Stimulated activated CD8-positive, alpha-beta memory T cell treated with anti-CD3 and anti-CD28 coated beads, Interleukin-2, amount 100 ng/mL, for 1 hour (primary cell): ENCODE results near the gene YY1AP1.
A peak's percentile ranks its signal among the peaks of the same experiment; 100 is the strongest.
"Not testable (repeated sequence)": the region's sequence is repeated elsewhere in the genome, so short reads cannot be mapped to it uniquely, and the experiment has no call there.

Source experiments
- DNase-seq, 2 donors: peaks; one replicate each; pipeline ENCODE4 v3.0.0-alpha.2; 2020; ENCODE audit warnings: low read depth in 2 of 2

YY1AP1 gene

DNA sequence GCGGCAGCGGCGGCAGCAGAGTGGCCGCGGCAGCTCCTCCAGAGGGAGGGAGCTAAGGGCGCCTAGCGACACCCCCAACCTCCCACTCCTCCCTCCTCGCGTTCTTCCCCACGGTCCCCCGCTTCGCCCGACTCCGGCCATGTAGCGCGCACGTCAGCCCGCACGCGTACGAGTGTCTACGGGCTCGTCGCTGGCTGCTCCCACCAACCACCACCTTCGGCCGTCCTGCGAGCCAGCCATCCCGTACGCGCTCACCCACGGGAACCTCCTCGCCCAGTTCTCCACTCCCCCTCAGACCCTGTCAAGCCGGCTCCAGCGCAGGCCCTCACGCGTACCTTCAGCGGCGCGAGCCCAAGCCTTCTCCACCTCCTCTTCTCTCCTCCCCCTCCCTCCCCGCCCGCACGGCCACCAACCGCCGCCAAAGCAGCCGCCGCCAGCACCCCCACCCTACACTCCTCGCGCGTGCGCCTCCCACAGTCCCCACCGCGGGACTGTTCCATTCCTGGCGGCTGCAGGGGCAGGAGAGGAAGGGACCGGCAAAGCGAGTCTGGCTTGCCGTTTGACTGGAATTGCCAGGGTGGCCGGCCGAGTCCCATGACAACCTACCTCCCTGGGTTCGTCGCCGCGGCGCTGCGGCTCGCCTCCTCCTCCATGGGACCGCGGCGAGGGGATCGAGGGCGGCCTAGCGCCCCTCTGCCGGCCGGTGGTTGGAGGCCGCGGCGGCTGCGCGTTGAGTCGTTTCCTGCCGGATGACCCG lies at the start of gene YY1AP1:
TSS of gene YY1AP1 (minus strand) at position 451 of the 757 bp plus-strand sequence. CDS start 8,338 bp downstream, outside the sequence.
- peak; percentile 71 to 85 for DNase-seq

- no peak for DNase-seq
Observed at GRCh38 chr1:155729031-155729898, 40.7 kb upstream of the YY1AP1 start.

DNA sequence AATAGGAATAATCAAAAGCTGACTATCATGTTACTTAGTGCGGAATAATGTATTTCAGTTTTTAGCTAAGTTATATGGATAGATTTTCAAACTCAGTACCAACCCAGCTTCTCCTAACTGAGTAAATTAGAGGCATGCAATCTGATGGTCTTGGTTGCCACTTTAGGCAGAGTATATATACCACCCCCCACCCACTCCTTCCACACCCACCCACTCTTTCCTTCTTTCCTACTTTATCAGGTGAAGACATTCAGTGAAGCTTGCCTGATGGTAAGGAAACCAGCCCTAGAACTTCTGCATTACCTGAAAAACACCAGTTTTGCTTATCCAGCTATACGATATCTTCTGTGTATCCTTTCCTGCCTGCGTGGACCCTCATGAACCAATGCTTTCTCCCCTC lies 36.6 kb upstream of the YY1AP1 start:
- no peak for DNase-seq

DNA sequence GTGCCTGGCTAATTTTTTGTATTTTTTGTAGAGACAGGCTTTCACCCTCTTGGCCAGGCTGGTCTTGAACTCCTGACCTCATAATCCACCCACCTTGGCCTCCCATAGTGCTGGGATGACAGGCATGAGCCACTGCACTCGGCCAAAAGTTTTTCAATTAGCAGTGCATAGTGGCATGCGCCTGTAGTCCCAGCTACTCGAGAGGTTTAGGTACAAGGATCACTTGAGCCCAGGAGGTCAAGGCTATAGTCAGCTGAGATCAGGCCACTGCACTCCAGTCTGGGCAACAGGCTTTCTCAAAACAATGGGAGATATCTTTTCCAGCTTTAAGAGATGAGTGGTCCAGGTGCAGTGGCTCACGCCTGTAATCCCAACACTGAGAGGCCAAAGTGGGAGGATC lies 31.1 kb upstream of the YY1AP1 start:
- no peak for DNase-seq

- DNase-seq: not testable (repeated sequence)
Observed at GRCh38 chr1:155718524-155719115, 30.0 kb upstream of the YY1AP1 start.

GRCh38 chr1:155717041-155717440 lies 28.5 kb upstream of the YY1AP1 start:
- DNase-seq: no peak

DNA sequence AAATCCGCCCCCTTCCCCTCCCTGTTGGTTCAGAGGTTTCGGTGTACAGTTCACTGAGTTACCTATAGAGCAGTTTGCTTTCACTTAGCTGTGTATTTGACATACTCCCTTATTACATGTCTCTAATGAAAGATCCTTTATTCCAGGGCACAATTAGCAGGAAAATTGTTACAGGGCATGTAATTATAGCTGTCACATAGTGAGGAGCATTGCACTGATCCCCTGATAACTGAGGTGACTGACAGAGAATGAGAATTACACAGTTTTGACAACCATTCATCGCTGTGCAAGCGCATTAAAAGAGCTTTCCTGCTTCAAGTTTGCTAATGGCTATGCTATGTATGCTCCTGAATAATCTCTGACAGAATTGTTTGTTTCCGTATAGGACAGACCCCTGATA lies 27.2 kb upstream of the YY1AP1 start:
- no peak for DNase-seq

DNA sequence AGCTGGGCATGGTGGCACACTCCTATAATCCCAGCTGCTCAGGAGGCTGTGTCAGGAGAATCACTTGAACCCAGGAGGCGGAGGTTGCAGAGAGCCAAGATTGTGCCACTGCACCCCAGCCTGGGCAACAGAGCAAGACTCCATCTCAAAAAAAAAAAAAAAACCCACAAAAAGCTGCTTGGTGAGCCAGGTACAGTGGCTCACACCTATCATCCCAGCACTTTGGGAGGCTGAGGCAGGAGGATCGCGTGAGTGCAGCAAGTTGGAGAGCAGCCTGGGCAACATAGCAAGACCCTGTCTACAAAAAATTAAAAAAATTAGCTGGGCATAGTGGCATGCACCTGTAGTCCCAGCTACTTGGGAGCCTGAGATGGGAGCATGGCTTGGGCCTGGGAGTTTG lies 26.5 kb upstream of the YY1AP1 start:
- not testable (repeated sequence) for DNase-seq

- no peak for DNase-seq
Observed at GRCh38 chr1:155713075-155713474, 24.5 kb upstream of the YY1AP1 start.

DNA sequence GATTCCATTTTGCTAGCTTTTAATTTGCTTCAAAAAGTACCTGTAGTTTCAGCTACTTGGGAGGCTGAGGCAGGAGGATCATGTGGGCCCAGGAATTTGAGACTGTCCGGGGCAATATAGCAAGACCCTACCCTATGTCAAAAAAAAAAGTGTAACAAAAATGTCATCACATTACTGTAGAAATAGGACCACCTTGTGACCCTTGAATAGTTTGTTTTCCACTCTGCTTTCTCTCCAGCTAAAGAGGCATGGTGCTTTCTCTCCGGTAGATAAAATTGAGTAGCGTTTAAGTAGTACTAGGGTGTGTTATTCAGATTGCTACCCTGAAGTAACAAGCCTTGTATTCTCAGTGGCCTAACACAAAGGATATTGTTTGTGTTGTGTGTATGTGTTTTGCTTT lies 24.1 kb upstream of the YY1AP1 start:
- DNase-seq: not testable (repeated sequence)

DNA sequence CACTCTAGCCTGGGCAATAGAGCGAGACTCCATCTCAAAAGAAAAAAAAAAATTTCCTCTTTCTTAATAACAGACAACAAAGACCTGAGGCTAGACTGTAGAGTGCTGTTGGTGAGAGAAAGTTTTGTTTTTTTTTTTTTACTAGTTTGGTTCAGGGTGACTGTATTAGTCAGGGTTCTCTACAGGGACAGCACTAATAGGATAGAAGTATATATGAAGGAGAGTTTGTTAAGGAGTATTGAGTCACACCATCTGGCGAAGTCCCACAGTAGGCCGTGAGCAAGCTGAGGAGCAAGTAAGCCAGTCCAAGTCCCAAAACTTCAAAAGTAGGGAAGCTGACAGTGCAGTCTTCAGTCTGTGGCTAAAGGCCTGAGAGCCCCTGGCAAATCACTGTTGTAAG lies 22.9 kb upstream of the YY1AP1 start:
- not testable (repeated sequence) for DNase-seq

DNA sequence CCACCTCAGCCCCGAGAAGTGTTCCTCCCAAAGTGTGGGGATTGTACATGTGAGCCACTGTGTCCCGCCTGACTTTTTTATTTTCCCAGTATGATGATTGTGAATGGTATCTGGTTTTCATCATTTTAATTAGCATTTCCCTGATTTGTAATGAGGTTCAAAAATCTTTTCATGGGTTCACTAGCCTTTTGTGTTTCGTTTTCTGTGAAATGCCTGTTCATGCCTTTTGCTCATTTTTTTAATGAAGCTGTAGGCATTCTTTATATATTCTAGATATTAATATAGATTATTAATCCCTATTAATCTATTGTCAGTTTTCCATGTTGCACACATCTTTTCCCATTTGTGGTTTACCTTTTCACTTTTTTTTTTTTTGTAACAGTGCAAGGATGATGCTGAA lies 20.8 kb upstream of the YY1AP1 start:
- DNase-seq: no peak

- no peak for DNase-seq
Observed at GRCh38 chr1:155706139-155706538, 17.6 kb upstream of the YY1AP1 start.

- DNase-seq: not testable (repeated sequence)
Observed at GRCh38 chr1:155704414-155704813, 15.8 kb upstream of the YY1AP1 start.

DNA sequence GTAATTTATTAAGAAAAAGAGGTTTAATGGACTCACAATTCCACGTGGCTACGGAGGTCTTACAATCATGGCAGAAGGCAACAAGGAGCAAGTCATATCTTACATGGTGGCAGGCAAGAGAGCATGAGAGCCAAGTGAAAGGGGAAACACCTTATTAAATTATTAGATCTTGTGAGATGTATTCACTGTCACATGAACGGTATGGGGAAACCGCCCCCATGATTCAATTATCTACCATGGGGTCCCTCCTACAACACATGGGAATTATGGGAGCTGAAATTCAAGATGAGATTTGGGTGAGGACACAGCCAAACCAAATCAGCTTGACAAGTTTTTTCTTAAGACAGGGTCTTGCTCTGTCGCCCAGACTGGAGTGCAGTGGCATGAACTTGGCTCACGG lies 14.6 kb upstream of the YY1AP1 start:
- DNase-seq: no peak

- not testable (repeated sequence) for DNase-seq
Observed at GRCh38 chr1:155701675-155702074, 13.1 kb upstream of the YY1AP1 start.

- DNase-seq: not testable (repeated sequence)
Observed at GRCh38 chr1:155699062-155699461, 10.5 kb upstream of the YY1AP1 start.

GRCh38 chr1:155698382-155699038 lies 9.9 kb upstream of the YY1AP1 start:
- no peak for DNase-seq

DNA sequence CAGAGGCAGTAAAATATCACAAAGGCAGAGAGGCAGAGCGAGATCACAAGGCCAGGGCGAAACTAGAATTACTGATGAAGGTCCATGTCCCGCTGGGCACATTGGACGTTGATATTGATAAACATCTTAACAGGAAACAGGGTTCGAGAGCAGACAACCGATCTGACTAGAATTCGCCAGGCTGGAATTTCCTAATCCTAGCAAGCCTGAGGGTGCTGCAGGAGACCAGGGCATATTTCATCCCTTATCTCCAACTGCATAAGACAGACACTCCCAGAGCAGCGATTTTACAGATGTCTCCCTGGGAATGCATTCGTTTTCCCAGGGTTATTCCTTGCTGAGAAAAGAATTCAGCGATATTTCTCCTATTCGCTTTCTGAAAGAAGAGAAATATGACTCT lies 9.0 kb upstream of the YY1AP1 start:
- DNase-seq: not testable (repeated sequence)

DNA sequence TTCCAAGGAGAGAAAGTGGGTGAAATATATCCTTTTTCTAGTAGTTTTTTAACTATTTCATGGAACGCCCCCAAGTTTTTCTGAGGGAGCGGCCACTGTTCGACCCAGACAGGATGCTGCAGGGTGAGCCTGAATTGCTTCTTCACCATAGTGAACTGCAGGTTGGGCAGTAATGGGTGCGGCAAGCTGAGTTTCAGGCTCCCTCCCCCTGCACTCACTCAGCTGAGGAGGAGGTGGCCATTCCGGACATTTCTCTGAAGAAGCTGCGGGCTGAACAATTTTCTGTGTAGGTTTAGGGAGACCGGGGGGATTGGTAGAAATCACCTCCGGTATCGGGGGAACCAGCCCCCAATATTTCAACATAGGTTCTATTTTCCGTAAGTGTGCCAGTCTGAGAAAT lies 8.5 kb upstream of the YY1AP1 start:
- DNase-seq: no peak

GRCh38 chr1:155696524-155696923 lies 8.0 kb upstream of the YY1AP1 start:
- DNase-seq: no peak

DNA sequence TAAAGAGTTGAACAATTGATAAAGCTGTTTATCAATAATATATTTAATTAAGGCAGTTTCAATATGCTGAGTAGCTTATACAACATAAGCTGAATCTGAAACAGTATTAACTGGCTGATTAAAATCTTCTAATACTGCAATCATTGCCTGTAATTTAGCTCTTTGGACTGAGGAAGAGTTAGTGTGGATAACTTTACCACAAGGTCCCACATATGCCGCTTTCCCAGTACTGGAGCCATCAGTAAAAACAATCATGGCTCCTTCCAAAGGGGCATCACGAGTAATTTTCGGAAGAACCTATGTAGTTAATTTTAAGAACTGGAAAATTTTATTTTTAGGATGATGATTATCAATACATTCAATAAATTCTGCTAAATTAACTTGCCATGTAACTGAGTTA lies 7.0 kb upstream of the YY1AP1 start:
- DNase-seq: no peak
